ENCODE results near the gene ARHGAP22. TPM values are rescaled to one million over a fixed set of nuclear protein-coding genes. Genes with fewer than 3 reads are reported as not detected.

ARHGAP22 gene
- total RNA-seq, 1 experiment from 2014 or later = 9.9 TPM

DNA sequence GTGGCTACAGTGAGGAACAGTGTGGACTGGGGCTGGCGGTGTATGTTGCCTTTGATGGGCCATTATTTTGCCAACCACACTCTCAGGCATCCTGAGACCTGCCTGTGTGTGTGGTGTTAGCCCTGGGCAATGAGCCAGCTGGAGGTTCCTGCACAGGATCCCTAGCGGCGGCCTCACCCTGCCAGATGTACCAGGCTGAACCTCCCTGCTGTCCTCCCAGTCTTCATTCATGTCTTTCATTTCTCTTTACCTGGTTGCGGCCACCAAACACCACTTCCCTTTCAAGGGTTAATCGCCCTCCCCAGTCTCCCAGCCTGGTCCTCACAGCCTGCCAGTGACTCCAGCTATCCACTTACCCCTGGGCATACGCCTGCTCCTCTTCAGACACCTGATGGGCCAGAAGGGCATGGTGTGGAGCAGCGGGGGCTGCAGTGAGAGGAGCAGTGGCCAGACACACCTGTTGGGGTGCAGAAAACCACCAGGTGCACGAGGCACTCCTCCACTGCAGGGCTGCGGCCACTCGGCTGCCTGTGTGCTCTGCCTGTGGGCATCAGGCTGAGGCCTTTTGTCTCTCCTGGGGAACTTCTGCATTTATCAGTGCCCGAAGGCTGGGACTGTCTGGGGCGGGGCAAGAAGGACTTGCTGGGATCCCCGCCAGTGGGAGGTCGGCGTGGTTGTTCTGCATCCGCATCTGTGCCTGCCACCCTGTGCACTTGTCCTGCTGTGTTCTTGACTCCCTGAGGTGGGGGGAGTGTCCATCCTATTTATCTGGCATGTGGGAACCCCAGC, 111.6 kb downstream of the ARHGAP22 start:
- Histone ChIP-seq H3K79me2 (ENCODE audit: insufficient read depth, low read length) (no peaks in the 10 kb centered on the region), H3K9me3 (ENCODE audit: control insufficient read depth in 1 of 2, insufficient read depth in 1 of 2, low read depth in 1 of 2, low read length in 2 of 2) (no peaks in the 10 kb centered on the region), H3K9me2 (ENCODE audit: insufficient read depth) (no peaks in the 10 kb centered on the region), H3K4me3 (replicated peaks in 1 of 2; ENCODE audit: low read depth in 1 of 2, low read length in 2 of 2) (no peak overlapping the region), H3K36me3 (ENCODE audit: control insufficient read depth in 1 of 2, insufficient read depth in 2 of 2, low read length in 2 of 2) (no peaks in the 10 kb centered on the region; a peak in 1 of 4 replicates), H3K4me2 (ENCODE audit: low read length) (no peak overlapping the region), H3K27me3 (ENCODE audit: insufficient read depth, low read length) (no peaks in the 10 kb centered on the region), H3K9ac (ENCODE audit: low read length) (no peak overlapping the region), H4K20me1 (ENCODE audit: insufficient read depth) (no peaks in the 10 kb centered on the region), H3K27ac (ENCODE audit: low read depth, low read length) (no peak overlapping the region), H3K4me1 (ENCODE audit: control insufficient read depth in 1 of 2, insufficient read depth in 2 of 2, low read length in 2 of 2) (peaks cover 3 to 10% of the 10 kb centered on the region in 2 experiments; a peak in 2 of 4 replicates), H2AFZ (ENCODE audit: low read depth, low read length, poor library complexity, severe bottlenecking) (no peak overlapping the region)
- intact Hi-C loops (cut with micrococcal nuclease) = no loop called here
- TF ChIP-seq SP1 (IDR thresholded peaks at IDR 0.05; ENCODE audit: low read depth) (no peak), RAD21 (IDR thresholded peaks at IDR 0.05; ENCODE audit: low read depth) (no peak), CEBPB (IDR thresholded peaks at IDR 0.05; ENCODE audit: low read depth) (no peak), FOSL1 (IDR thresholded peaks at IDR 0.05; ENCODE audit: low read depth) (no peak), POLR2AphosphoS5 (IDR thresholded peaks at IDR 0.05; ENCODE audit: low read depth, low read length) (no peak), EZH2 (IDR thresholded peaks at IDR 0.05) (no peak), TCF7L2 (IDR thresholded peaks at IDR 0.05; ENCODE audit: borderline replicate concordance, extremely low read depth, insufficient read depth, insufficient read length) (no peak), SRF (IDR thresholded peaks at IDR 0.05; ENCODE audit: low read depth) (no peak), YY1 (IDR thresholded peaks at IDR 0.05; ENCODE audit: extremely low read depth, insufficient replicate concordance, low read depth, low read length) (no peak), CBX3 (IDR thresholded peaks at IDR 0.05; ENCODE audit: low read depth) (no peak), ZNF274 (IDR thresholded peaks at IDR 0.05; ENCODE audit: low read depth, low read length) (no peak), EZH2phosphoT487 (IDR thresholded peaks at IDR 0.05; ENCODE audit: borderline replicate concordance) (no peak), ELF1 (IDR thresholded peaks at IDR 0.05; ENCODE audit: borderline replicate concordance, low read depth) (no peak)
- TF ChIP-seq, protein P1, sequence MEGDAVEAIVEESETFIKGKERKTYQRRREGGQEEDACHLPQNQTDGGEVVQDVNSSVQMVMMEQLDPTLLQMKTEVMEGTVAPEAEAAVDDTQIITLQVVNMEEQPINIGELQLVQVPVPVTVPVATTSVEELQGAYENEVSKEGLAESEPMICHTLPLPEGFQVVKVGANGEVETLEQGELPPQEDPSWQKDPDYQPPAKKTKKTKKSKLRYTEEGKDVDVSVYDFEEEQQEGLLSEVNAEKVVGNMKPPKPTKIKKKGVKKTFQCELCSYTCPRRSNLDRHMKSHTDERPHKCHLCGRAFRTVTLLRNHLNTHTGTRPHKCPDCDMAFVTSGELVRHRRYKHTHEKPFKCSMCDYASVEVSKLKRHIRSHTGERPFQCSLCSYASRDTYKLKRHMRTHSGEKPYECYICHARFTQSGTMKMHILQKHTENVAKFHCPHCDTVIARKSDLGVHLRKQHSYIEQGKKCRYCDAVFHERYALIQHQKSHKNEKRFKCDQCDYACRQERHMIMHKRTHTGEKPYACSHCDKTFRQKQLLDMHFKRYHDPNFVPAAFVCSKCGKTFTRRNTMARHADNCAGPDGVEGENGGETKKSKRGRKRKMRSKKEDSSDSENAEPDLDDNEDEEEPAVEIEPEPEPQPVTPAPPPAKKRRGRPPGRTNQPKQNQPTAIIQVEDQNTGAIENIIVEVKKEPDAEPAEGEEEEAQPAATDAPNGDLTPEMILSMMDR (IDR thresholded peaks at IDR 0.05 in 2 of 3, conservative IDR thresholded peaks at IDR 0.05 in 1 of 3; ENCODE audit: borderline replicate concordance in 1 of 3, insufficient read depth in 1 of 3, low read depth in 2 of 3, low read length in 2 of 3) = no peak
- TF ChIP-seq, protein P2, sequence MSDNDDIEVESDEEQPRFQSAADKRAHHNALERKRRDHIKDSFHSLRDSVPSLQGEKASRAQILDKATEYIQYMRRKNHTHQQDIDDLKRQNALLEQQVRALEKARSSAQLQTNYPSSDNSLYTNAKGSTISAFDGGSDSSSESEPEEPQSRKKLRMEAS (IDR thresholded peaks at IDR 0.05) = no peak
- TF ChIP-seq, protein P3, sequence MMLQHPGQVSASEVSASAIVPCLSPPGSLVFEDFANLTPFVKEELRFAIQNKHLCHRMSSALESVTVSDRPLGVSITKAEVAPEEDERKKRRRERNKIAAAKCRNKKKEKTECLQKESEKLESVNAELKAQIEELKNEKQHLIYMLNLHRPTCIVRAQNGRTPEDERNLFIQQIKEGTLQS (IDR thresholded peaks at IDR 0.05) = no peak
- TF ChIP-seq, protein P4, sequence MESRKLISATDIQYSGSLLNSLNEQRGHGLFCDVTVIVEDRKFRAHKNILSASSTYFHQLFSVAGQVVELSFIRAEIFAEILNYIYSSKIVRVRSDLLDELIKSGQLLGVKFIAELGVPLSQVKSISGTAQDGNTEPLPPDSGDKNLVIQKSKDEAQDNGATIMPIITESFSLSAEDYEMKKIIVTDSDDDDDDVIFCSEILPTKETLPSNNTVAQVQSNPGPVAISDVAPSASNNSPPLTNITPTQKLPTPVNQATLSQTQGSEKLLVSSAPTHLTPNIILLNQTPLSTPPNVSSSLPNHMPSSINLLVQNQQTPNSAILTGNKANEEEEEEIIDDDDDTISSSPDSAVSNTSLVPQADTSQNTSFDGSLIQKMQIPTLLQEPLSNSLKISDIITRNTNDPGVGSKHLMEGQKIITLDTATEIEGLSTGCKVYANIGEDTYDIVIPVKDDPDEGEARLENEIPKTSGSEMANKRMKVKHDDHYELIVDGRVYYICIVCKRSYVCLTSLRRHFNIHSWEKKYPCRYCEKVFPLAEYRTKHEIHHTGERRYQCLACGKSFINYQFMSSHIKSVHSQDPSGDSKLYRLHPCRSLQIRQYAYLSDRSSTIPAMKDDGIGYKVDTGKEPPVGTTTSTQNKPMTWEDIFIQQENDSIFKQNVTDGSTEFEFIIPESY (IDR thresholded peaks at IDR 0.05; ENCODE audit: extremely low read depth, insufficient replicate concordance, low read length) = no peak
- DNase-seq (ENCODE audit: low read depth, low spot score) (no peak), ATAC-seq (no peak)
- no TSS peak for BruUV-seq (replicated peaks)
- ChIA-PET CTCF (no interaction called here), RAD21 (ENCODE audit: low non-redundant PET in 1 of 2, low total read pairs in 2 of 2, uncharacterized antibody in 2 of 2, unreplicated experiment in 2 of 2) (no interaction called here), POLR2A (no interaction called here)

Measured in HCT116 (cell line).